ENCODE results near the gene IL9.

DNA sequence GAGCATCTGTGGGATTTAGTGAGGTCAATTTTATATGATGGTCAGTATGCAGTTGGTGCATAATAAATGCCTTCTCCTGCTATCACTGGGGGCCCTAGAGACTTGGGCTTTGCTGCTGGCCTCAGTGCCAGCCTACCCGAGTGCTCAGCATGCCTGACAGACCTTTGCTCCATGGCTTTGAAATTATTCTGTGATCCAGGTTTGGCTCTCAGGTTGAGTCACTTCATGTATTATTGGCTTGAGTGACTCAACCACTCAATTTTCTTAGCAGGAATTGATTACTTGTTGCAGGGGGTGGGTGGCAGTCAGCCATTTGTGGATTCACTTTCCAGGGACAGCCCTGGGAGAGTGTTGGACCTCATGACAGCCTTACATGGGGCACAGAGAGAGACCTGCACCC, 47.7 kb downstream of the IL9 start:
- no peak for TF ChIP-seq CTCF (IDR thresholded peaks at IDR 0.05)
- TF ChIP-seq POLR2A (IDR thresholded peaks at IDR 0.05), result no peak

Measured in lower leg skin (tissue), 3 donors.